Motor neuron (in vitro differentiated cells): Measurements from ENCODE around the gene OR5H2. TPM values are rescaled to one million over a fixed set of nuclear protein-coding genes. Genes with fewer than 3 reads are reported as not detected.

Source experiments
- ATAC-seq, 8 experiments: fragments of 200-7000 bp; cut with Tn5 transposase; replicated peaks in 6 of 8; 2 replicates each; pipeline ENCODE4 v1.8.0; 2021; ENCODE audit warnings: mild to moderate bottlenecking in 8 of 8, moderate library complexity in 8 of 8
- H3K27ac ChIP-seq, 2 donors: fragments of 250-450 bp; sonication (Bioruptor Pico); 2 replicates each; pipeline ENCODE4 v1.9.0; 2021; ENCODE audit warnings: antibody characterized with exemption in 2 of 2, mild to moderate bottlenecking in 2 of 2, moderate library complexity in 1 of 2
- H3K4me1 ChIP-seq, 2 donors: fragments of 250-450 bp; sonication (Bioruptor Pico); replicated peaks in 1 of 2; 2 replicates each; pipeline ENCODE4 v1.6.1; 2021; ENCODE audit warnings: antibody characterized with exemption in 2 of 2, mild to moderate bottlenecking in 2 of 2, moderate library complexity in 1 of 2
- H3K4me3 ChIP-seq, 5 donors: fragments of 250-450 bp; sonication (Bioruptor Pico); 2 replicates each; pipeline ENCODE4 v1.9.0; 2021; ENCODE audit warnings: antibody characterized with exemption in 5 of 5, mild to moderate bottlenecking in 5 of 5, moderate library complexity in 4 of 5
- WGBS, 10 experiments: fragments of 450-650 bp; shearing (Covaris generic); methylation state at CpG; one replicate each; pipeline ENCODE4 v1.0.0; 2022; 5-methylcytosine and 5-hydroxymethylcytosine counted together
- in situ Hi-C, 9 experiments: fragments of 400-800 bp; cut with MboI; loops; one replicate each; pipeline ENCODE4 v1.15.0; 2021; ENCODE audit warnings: low sequenced_read_pairs in 9 of 9, low pct_unique_long_range_greater_than_20kb in 2 of 9; ENCODE audit not compliant: unreplicated experiment in 9 of 9
- total RNA-seq, 8 experiments: library from RNA; unstranded; fragments of 300-600 nt; gene quantifications; 2 replicates each; pipeline versions ENCODE4 v1.2.3 to v1.2.4, GENCODE V29; 2022

OR5H2 gene
- total RNA-seq, 8 experiments from 2014 or later: 0.52 TPM; not detected in 7

GRCh38 chr3:98291332-98291957, 9.1 kb downstream of the OR5H2 start:
- H3K4me1 ChIP-seq: no peaks in the 10 kb centered on the region
- H3K27ac ChIP-seq: no peak overlapping the region
- ATAC-seq: no peak
- in situ Hi-C loops: no loop called here
- no peak overlapping the region for H3K4me3 ChIP-seq
- 0 to 100% (median 47%) methylated on average over 1 to 9 of the region's 10 CpGs; no CpG with 5 or more reads in 2 of the 10 experiments for WGBS, 10 experiments

- in situ Hi-C loops: no loop called here
- 0 to 83% (median 38%) methylated on average over 1 to 2 of the region's 2 CpGs for WGBS, 10 experiments
Measured at GRCh38 chr3:98322101-98322500, 39.8 kb downstream of the OR5H2 start.

GRCh38 chr3:98322686-98323085, 40.4 kb downstream of the OR5H2 start:
- no peak for ATAC-seq
- no peaks in the 10 kb centered on the region for H3K4me1 ChIP-seq
- in situ Hi-C loops: no loop called here
- H3K27ac ChIP-seq: no peak overlapping the region
- 0 to 83% (median 44%) methylated on average over 1 to 2 of the region's 2 CpGs; no CpG with 5 or more reads in 2 of the 10 experiments for whole genome bisulfite sequencing, 10 experiments
- no peak overlapping the region for H3K4me3 ChIP-seq

More at GRCh38 chr3:98322101-98322500, 39.8 kb downstream of the OR5H2 start:
- no peak for ATAC-seq
- Histone ChIP-seq H3K4me1 (no peaks in the 10 kb centered on the region), H3K4me3 (no peak overlapping the region), H3K27ac (no peak overlapping the region)

GRCh38 chr3:98323425-98323824, 41.1 kb downstream of the OR5H2 start:
- in situ Hi-C loops: no loop called here
- H3K27ac ChIP-seq: no peak overlapping the region
- H3K4me1 ChIP-seq: no peaks in the 10 kb centered on the region
- no peak for ATAC-seq
- H3K4me3 ChIP-seq: no peak overlapping the region

DNA sequence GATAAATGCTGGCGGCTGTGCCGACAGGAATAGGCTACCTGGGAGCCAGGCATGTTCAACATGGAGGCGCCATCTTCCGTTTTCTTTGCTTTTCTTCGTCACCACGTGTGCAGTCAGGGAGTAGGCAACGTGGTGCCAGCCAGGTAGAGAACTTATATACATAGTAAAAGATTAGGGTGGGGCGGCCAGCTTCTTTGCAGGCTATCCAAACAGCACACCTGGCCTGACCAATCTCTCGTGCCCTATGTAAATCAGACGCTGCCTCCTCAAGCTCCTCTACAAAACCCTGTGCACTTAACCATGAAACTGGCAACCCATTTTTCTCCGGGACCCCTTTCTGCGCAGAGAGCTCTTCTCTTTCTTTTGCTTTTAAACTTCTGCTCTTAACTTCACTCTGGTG, 42.8 kb downstream of the OR5H2 start:
- in situ Hi-C loops: loop anchor here in 4 of 9 experiments (25.0 kb wide), 2 partner anchors 288 to 538 kb away; partner anchors contain the start of gene GABRR3 (in 3 of the 4)

GRCh38 chr3:98326105-98326893, 44.0 kb downstream of the OR5H2 start:
- no peak for ATAC-seq
- H3K27ac ChIP-seq: no peak overlapping the region
- WGBS, 10 experiments: 0 to 78% (median 42%) methylated on average over 1 to 2 of the region's 2 CpGs; no CpG with 5 or more reads in 2 of the 10 experiments
- in situ Hi-C loops: loop anchor here in 4 of 9 experiments (25.0 kb wide), 2 partner anchors 289 to 539 kb away; partner anchors contain the start of gene GABRR3 (in 3 of the 4)
- no peaks in the 10 kb centered on the region for H3K4me1 ChIP-seq
- H3K4me3 ChIP-seq: no peak overlapping the region

More for the DNA sequence above, 42.8 kb downstream of the OR5H2 start:
- Histone ChIP-seq H3K27ac (no peak overlapping the region), H3K4me3 (no peak overlapping the region), H3K4me1 (no peaks in the 10 kb centered on the region)
- WGBS, 10 experiments: 13 to 93% (median 70%) methylated on average over 2 to 12 of the region's 12 CpGs; no CpG with 5 or more reads in 1 of the 10 experiments
- no peak for ATAC-seq

DNA sequence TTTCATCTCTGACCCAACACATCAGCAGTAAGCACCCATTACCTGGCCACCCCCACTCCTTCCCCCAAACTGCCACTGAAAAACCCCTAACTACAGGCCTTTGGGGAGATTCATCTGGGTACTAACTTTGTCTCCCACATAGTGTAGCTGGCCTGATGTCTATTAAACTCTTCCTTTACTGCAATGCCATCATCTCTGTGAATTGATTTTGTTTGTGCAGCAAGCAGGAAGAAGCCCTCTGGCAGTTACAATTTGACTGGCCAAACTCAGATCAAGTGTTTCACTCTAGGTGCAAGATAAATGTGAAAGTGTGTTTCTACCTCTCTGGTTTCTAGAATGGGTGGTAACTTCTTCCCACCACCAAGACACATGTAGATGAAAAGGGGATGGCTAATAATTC, 44.6 kb downstream of the OR5H2 start:
- in situ Hi-C loops: loop anchor here in 4 of 9 experiments (25.0 kb wide), 2 partner anchors 290 to 540 kb away; partner anchors contain the start of gene GABRR3 (in 3 of the 4)
- Histone ChIP-seq H3K4me1 (no peaks in the 10 kb centered on the region), H3K4me3 (no peak overlapping the region)

GRCh38 chr3:98328933-98329332, 46.6 kb downstream of the OR5H2 start:
- Histone ChIP-seq H3K4me3 (no peak overlapping the region), H3K27ac (no peak overlapping the region), H3K4me1 (no peaks in the 10 kb centered on the region)
- ATAC-seq: no peak
- WGBS, 10 experiments: 94% methylated on average over 3 of the region's 5 CpGs; no CpG with 5 or more reads in 9 of the 10 experiments
- in situ Hi-C loops: loop anchor here in 4 of 9 experiments (25.0 kb wide), 2 partner anchors 292 to 542 kb away; partner anchors contain the start of gene GABRR3 (in 3 of the 4)

More for the DNA sequence above, 44.6 kb downstream of the OR5H2 start:
- no peak for ATAC-seq
- H3K27ac ChIP-seq: no peak overlapping the region

GRCh38 chr3:98329392-98330124, 47.3 kb downstream of the OR5H2 start:
- in situ Hi-C loops: loop anchor here in 5 of 9 experiments (10.0 to 25.0 kb wide), 5 partner anchors 125 to 542 kb away; partner anchors contain the start of gene GABRR3 (in 4 of the 5)
- Histone ChIP-seq H3K27ac (no peak overlapping the region), H3K4me3 (no peak overlapping the region), H3K4me1 (no peaks in the 10 kb centered on the region)
- ATAC-seq: peak; percentile 58 to 87 (median 71)
- WGBS, 10 experiments: 0 to 40% (median 1%) methylated on average over 1 to 4 of the region's 6 CpGs; no CpG with 5 or more reads in 2 of the 10 experiments

GRCh38 chr3:98331329-98331728, 49.0 kb downstream of the OR5H2 start:
- WGBS, 10 experiments: 0 to 100% (median 80%) methylated on average over 1 of the region's 1 CpG; no CpG with 5 or more reads in 3 of the 10 experiments
- H3K27ac ChIP-seq: no peak overlapping the region
- no peak overlapping the region for H3K4me3 ChIP-seq
- no peak for ATAC-seq
- H3K4me1 ChIP-seq: no peaks in the 10 kb centered on the region
- in situ Hi-C loops: loop anchor here in 5 of 9 experiments (10.0 to 25.0 kb wide), 5 partner anchors 127 to 544 kb away; partner anchors contain the start of gene GABRR3 (in 4 of the 5)
